Lower leg skin (tissue), 4 donors: ENCODE measurements around the gene ZNF134. TPM values are rescaled to one million over a fixed set of nuclear protein-coding genes. Genes with fewer than 3 reads are reported as not detected.

Source experiments
- DNase-seq, 2 donors: peaks; one replicate each; pipeline ENCODE4 v3.0.0-alpha.2; 2019; ENCODE audit warnings: low spot score in 2 of 2
- H3K4me3 ChIP-seq: fragments of 200-600 bp; sonication (generic); 2 replicates; pipeline ENCODE4 v1.5.1; 2017; ENCODE audit warnings: mild to moderate bottlenecking, low read depth; ENCODE audit not compliant: poor library complexity, severe bottlenecking
- POLR2A ChIP-seq, 2 donors: fragments of 450-650 bp; IDR thresholded peaks; one replicate each; pipeline ENCODE4 v1.6.1; 2016 to 2017; ENCODE audit warnings: antibody characterized with exemption in 2 of 2, mild to moderate bottlenecking in 1 of 2, moderate library complexity in 1 of 2
- WGBS, 2 donors: methylation state at CpG; one replicate each; pipeline ENCODE4 v1.1.5; 2018; 5-methylcytosine and 5-hydroxymethylcytosine counted together
- intact Hi-C: fragments of 100-400 bp; cut with DNase I; formaldehyde crosslinking; loops from one replicate; pipeline ENCODE4 v1.15.0; 2023; ENCODE audit warnings: low total_unique reads
- total RNA-seq, 4 donors: library from RNA; depleted of rRNA; stranded (reverse); fragments of >200 nt; gene quantifications; one replicate each; pipeline ENCODE4 v1.1.0, GENCODE V29; 2016
- TF ChIP-seq, protein P1 (sequence below), 3 donors: fragments of 450-650 bp; IDR thresholded peaks; one replicate each; pipeline ENCODE4 v1.5.1; 2016; ENCODE audit warnings: antibody characterized with exemption in 3 of 3, mild to moderate bottlenecking in 3 of 3, moderate library complexity in 2 of 3

ZNF134 gene
- total RNA-seq, 4 donors from 2014 or later: 19.1 to 42.5 (median 34.6) TPM

DNA sequence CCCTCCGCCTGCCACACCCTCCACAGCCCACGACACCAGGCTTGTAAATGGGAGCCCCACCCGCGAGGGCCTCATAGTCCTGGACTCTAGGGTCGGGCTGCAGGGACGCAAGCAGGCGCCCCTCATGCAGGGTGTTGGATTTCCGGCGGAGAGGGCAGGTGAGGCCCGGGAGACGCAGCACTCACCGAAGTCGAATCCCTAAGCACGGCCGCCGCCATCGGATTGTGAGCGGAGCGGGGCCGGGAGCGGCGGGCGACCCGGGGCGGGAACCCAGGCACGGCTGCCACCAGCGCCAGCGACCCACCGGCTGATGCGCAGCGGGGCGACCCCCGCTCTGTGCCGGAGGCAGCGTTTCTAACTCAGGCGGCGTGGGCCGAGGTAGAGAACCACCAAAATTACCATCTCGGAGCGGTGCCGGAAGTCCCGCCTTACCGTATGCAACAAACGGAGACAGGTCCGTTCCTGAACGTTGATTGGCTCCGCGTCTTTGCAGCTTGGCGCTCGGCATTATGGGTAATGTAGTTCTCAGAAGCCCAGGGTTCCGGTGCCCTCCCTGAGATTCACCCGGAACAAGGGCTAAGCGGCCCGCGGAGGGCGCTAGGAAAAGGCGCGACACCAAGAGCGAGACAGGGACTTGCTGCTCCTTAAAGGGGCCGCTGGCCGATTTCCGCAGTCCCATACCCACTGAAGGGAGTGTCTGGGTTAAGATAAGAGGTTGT, 35.4 kb upstream of the ZNF134 start, which contains the start of gene ZNF416:
ZNF416 (minus strand) TSS at position 425 of the 719 bp plus-strand sequence; CDS start at position 218, 207 bp downstream.
- DNase-seq: peak; percentile 99
- intact Hi-C loops: no loop called here
- 0 to 1% methylated on average over 21 to 51 of the region's 62 CpGs for WGBS, 2 donors
- no peak for TF ChIP-seq POLR2A (IDR thresholded peaks at IDR 0.05)
- TF ChIP-seq, protein P1, sequence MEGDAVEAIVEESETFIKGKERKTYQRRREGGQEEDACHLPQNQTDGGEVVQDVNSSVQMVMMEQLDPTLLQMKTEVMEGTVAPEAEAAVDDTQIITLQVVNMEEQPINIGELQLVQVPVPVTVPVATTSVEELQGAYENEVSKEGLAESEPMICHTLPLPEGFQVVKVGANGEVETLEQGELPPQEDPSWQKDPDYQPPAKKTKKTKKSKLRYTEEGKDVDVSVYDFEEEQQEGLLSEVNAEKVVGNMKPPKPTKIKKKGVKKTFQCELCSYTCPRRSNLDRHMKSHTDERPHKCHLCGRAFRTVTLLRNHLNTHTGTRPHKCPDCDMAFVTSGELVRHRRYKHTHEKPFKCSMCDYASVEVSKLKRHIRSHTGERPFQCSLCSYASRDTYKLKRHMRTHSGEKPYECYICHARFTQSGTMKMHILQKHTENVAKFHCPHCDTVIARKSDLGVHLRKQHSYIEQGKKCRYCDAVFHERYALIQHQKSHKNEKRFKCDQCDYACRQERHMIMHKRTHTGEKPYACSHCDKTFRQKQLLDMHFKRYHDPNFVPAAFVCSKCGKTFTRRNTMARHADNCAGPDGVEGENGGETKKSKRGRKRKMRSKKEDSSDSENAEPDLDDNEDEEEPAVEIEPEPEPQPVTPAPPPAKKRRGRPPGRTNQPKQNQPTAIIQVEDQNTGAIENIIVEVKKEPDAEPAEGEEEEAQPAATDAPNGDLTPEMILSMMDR (IDR thresholded peaks at IDR 0.05): no peak
- H3K4me3 ChIP-seq: peak within 1 kb of the TSS; percentile 81

GRCh38 chr19:57583104-57583520, 30.9 kb upstream of the ZNF134 start:
- WGBS, 2 donors: 37 to 62% methylated on average over 6 to 21 of the region's 21 CpGs
- peak in 1 of 2 donors; percentile 80 for DNase-seq
- intact Hi-C loops: no loop called here
- no peak overlapping the region for H3K4me3 ChIP-seq
- no peak for TF ChIP-seq POLR2A (IDR thresholded peaks at IDR 0.05)
- TF ChIP-seq, protein P1 (IDR thresholded peaks at IDR 0.05): no peak

DNA sequence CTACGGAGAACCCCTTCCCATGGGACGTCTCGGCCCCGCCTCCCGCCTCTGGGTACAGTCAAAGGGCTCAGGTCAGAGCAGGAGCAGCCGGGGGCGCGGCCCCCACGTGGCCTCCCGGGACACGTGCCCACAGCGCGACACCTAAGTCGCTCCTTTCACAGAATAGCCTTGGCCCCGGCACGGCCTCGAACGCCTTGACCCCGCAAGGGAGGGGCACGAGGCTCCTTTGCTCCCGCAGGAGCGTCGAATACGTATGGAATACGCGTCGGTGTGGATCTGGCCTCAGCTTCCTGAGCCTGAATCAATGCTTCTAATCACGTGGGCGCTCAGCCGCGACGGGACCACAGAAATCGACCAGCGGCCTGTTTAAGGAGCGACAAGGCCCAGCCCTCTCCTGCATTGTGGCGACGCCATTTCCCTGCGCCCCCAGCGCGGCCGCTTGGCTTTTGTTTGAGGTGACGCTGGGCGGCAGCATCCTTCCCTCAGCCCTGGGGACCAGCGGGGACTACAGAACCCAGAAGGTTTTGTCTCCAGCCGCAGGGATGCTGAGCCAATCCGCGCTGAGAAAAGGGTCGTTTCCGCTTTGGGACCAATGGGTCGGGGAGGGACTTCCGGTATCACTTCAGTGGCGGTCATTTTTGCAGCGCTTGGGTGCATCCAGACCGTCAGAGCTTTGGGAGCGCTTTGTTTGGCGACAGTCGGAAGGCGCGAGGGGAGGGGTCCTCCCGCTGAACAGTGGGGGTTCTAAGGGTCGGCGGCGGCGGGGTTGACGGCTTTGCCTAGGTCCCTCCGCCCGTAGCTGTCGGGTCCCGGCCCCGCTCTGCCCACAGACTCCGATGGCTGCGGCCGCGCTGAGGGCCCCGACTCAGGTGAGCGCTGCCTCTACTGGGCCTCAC, 30.3 kb upstream of the ZNF134 start, which contains the start of gene ZIK1:
ZIK1 (plus strand) TSS at position 625 of the 896 bp plus-strand sequence; CDS start at position 837, 212 bp downstream.
- no peak for TF ChIP-seq POLR2A (IDR thresholded peaks at IDR 0.05)
- TF ChIP-seq, protein P1 (IDR thresholded peaks at IDR 0.05): no peak
- peak within 1 kb of the TSS; percentile 24 for H3K4me3 ChIP-seq
- intact Hi-C loops: no loop called here
- DNase-seq: peak; percentile 86 to 97
- 2 to 6% methylated on average over 54 to 63 of the region's 76 CpGs for WGBS, 2 donors

GRCh38 chr19:57587529-57587928, 26.5 kb upstream of the ZNF134 start:
- intact Hi-C loops: no loop called here
- WGBS, 2 donors: 90 to 96% methylated on average over 1 of the region's 1 CpG
- H3K4me3 ChIP-seq: no peak overlapping the region
- TF ChIP-seq, protein P1 (IDR thresholded peaks at IDR 0.05): no peak
- no peak for TF ChIP-seq POLR2A (IDR thresholded peaks at IDR 0.05)
- no peak for DNase-seq

GRCh38 chr19:57599377-57599760, 14.7 kb upstream of the ZNF134 start:
- peak overlapping the region; percentile 81 for H3K4me3 ChIP-seq
- no peak for TF ChIP-seq POLR2A (IDR thresholded peaks at IDR 0.05)
- TF ChIP-seq, protein P1 (IDR thresholded peaks at IDR 0.05): no peak
- DNase-seq: no peak
- 57% methylated on average over 8 of the region's 8 CpGs for WGBS, 2 donors
- intact Hi-C loops: no loop called here
